WTC11 (cell line): ENCODE data around the gene MTHFS.

Source experiments
- ATF2 ChIP-seq: sonication (generic); formaldehyde crosslinking; IDR thresholded peaks from 2 replicates; pipeline ENCODE4 v1.8.1; 2022; ENCODE audit warnings: low read depth, missing genetic modification reagents, borderline replicate concordance
- KAT7 ChIP-seq: sonication (generic); formaldehyde crosslinking; IDR thresholded peaks from 2 replicates; pipeline ENCODE4 v1.8.1; 2023; ENCODE audit warnings: missing genetic modification reagents, mild to moderate bottlenecking, borderline replicate concordance
- ZNF121 ChIP-seq: sonication (generic); formaldehyde crosslinking; IDR thresholded peaks from 2 replicates; pipeline ENCODE4 v1.8.0; 2023; ENCODE audit warnings: missing genetic modification reagents
- TF ChIP-seq, protein P1 (sequence below): fragments of 200-600 bp; IDR thresholded peaks from 2 replicates; pipeline ENCODE4 v1.8.0; 2022; ENCODE audit warnings: antibody characterized with exemption

GRCh38 chr15:79898369-79898768 lies 1.6 kb upstream of the MTHFS start:
- no peak for TF ChIP-seq ATF2 (CRISPR knock-in tag)
- no peak for TF ChIP-seq ZNF121 (CRISPR knock-in tag)
- TF ChIP-seq, protein P1, sequence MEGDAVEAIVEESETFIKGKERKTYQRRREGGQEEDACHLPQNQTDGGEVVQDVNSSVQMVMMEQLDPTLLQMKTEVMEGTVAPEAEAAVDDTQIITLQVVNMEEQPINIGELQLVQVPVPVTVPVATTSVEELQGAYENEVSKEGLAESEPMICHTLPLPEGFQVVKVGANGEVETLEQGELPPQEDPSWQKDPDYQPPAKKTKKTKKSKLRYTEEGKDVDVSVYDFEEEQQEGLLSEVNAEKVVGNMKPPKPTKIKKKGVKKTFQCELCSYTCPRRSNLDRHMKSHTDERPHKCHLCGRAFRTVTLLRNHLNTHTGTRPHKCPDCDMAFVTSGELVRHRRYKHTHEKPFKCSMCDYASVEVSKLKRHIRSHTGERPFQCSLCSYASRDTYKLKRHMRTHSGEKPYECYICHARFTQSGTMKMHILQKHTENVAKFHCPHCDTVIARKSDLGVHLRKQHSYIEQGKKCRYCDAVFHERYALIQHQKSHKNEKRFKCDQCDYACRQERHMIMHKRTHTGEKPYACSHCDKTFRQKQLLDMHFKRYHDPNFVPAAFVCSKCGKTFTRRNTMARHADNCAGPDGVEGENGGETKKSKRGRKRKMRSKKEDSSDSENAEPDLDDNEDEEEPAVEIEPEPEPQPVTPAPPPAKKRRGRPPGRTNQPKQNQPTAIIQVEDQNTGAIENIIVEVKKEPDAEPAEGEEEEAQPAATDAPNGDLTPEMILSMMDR = no peak
- TF ChIP-seq KAT7 = no peak
